OCI-LY7 (cell line): ENCODE measurements around the gene SPEN.

Source experiments
- EZH2phosphoT487 ChIP-seq: fragments of 200-600 bp; sonication (generic); IDR thresholded peaks from 2 replicates; pipeline ENCODE4 v1.6.1; 2018; ENCODE audit warnings: low read depth, borderline replicate concordance, mild to moderate bottlenecking, mixed run types, antibody characterized with exemption, low read length, moderate library complexity, mixed read lengths
- TF ChIP-seq, protein P1 (sequence below): fragments of 200-600 bp; sonication (generic); conservative IDR thresholded peaks from 2 replicates; pipeline ENCODE4 v1.5.1; 2014; ENCODE audit warnings: mild to moderate bottlenecking, antibody characterized with exemption, low read length, moderate library complexity, mixed read lengths

DNA sequence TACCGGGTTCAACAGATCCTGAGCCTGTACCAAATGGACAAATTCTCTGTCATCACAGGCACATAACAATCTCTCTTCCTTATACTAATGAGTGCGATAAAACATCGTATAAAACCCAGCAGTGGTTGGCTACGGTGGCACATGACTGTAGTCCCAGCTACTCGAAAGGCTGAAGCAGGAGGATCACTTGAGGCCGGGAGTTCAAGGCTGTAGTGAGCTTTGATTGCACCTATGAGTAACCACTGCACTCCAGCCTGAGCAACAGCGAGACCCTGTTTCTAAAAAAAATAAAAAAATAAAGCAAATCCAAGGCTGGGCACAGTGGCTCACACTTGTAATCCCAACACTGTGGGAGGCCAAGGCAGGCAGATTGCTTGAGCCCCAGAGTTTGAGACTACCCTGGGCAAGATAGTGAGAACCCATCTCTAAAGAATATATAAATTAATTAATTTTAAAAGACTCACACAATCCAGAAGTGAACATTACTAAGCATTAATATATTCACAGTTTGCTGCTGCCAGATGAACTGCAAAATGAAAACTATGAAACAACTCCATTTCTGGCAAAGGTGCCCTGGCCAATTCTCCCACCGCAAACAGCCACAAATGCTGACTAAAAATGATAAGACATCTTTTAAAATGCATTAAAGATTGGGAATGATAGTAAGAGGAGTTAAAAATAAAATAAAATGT is 115.3 kb downstream of the SPEN start:
- no peak for TF ChIP-seq EZH2phosphoT487
- TF ChIP-seq, protein P1, sequence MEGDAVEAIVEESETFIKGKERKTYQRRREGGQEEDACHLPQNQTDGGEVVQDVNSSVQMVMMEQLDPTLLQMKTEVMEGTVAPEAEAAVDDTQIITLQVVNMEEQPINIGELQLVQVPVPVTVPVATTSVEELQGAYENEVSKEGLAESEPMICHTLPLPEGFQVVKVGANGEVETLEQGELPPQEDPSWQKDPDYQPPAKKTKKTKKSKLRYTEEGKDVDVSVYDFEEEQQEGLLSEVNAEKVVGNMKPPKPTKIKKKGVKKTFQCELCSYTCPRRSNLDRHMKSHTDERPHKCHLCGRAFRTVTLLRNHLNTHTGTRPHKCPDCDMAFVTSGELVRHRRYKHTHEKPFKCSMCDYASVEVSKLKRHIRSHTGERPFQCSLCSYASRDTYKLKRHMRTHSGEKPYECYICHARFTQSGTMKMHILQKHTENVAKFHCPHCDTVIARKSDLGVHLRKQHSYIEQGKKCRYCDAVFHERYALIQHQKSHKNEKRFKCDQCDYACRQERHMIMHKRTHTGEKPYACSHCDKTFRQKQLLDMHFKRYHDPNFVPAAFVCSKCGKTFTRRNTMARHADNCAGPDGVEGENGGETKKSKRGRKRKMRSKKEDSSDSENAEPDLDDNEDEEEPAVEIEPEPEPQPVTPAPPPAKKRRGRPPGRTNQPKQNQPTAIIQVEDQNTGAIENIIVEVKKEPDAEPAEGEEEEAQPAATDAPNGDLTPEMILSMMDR: no peak
